HG02840 (cell line): ENCODE results near the gene BRCA1.
"Not testable (repeated sequence)": the region's sequence is repeated elsewhere in the genome, so short reads cannot be mapped to it uniquely, and the experiment has no call there.

ENCODE experiments used
- ATAC-seq: cut with Tn5 transposase; IDR thresholded peaks from one replicate; pipeline ENCODE4 v1.9.1; 2021; ENCODE audit warnings: mild to moderate bottlenecking, moderate library complexity, moderate number of reproducible peaks; ENCODE audit not compliant: unreplicated experiment, low FRiP score

Gene BRCA1

GRCh38 chr17:43070257-43070656 lies 54.9 kb downstream of the BRCA1 start:
- no peak for ATAC-seq

- no peak for ATAC-seq
These were observed 55.7 kb downstream of the BRCA1 start for GRCh38 chr17:43069368-43069898.

GRCh38 chr17:43068570-43069367 lies 56.4 kb downstream of the BRCA1 start:
- ATAC-seq = no peak

- ATAC-seq = no peak
These were observed 62.1 kb downstream of the BRCA1 start for GRCh38 chr17:43062984-43063638.

- no peak for ATAC-seq
These were observed 69.1 kb downstream of the BRCA1 start for GRCh38 chr17:43056051-43056450.

- not testable (repeated sequence) for ATAC-seq
These were observed 72.2 kb downstream of the BRCA1 start for GRCh38 chr17:43053008-43053407.

GRCh38 chr17:43051969-43052368 lies 73.2 kb downstream of the BRCA1 start:
- ATAC-seq = no peak

- no peak for ATAC-seq
These were observed 81.1 kb downstream of the BRCA1 start for GRCh38 chr17:43044024-43044423.

GRCh38 chr17:43043307-43043706 lies 81.9 kb downstream of the BRCA1 start:
- no peak for ATAC-seq

- ATAC-seq = no peak
These were observed 83.0 kb downstream of the BRCA1 start for GRCh38 chr17:43042025-43042628.

GRCh38 chr17:43040655-43041054 lies 84.5 kb downstream of the BRCA1 start:
- ATAC-seq = no peak

GRCh38 chr17:43039646-43040045 lies 85.5 kb downstream of the BRCA1 start:
- ATAC-seq = no peak

- ATAC-seq = no peak
These were observed 90.3 kb downstream of the BRCA1 start for GRCh38 chr17:43034894-43035293.

- no peak for ATAC-seq
These were observed 90.9 kb downstream of the BRCA1 start for GRCh38 chr17:43033948-43034881.

- ATAC-seq = no peak
These were observed 93.5 kb downstream of the BRCA1 start for GRCh38 chr17:43031666-43032065.

GRCh38 chr17:43030137-43030767 lies 94.9 kb downstream of the BRCA1 start:
- no peak for ATAC-seq

GRCh38 chr17:43028221-43028861 lies 96.8 kb downstream of the BRCA1 start:
- no peak for ATAC-seq

- ATAC-seq = no peak
These were observed 97.8 kb downstream of the BRCA1 start for GRCh38 chr17:43027091-43028032.
